ENCODE results near the gene NPHP4. TPM values are rescaled to one million over a fixed set of nuclear protein-coding genes. Genes with fewer than 3 reads are reported as not detected.

NPHP4 gene
- total and polyA plus RNA-seq, 4 donors = 1.7 to 5.6 (median 3.5) TPM

DNA sequence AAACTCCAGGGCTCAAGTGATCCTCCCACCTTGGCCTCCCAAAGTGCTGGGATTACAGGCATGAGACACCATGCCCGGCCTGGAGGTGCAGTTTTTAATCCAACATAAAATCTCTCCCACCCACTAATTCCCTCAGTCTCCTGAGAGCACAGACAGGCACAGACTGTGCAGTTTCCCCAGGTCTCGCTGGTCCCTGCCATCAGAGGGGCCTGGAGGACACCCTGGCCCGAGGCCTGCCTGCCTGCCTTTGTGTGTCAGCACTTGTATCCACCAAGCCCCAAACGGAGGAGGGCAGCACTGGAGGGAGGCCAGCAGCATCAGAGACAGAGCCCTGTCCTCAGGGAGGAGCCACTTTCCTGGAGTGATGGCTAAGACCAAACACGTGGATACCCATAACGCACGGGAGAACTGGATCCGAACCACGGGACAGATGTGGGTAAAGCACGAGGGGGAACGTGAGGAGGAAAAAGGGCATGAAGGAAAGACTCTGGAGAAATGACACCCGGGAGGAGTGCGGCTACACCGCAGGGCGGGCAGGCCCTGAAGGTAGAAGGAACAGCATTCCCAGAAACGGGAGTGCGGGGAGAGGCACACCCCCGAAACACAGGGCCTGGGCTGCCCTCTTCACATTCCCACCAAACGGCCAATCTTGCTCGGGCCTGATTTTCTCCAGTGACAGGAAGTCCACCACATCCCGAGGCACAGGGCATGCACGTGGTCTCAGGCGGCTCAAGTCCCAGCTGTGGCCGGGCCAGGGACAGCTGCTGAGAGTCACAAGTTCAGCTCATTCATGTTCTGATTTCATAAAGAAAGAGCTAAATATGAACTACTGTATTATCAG lies 29.7 kb downstream of the NPHP4 start:
- Histone ChIP-seq H3K4me1 (ENCODE audit: control insufficient read depth in 4 of 4, insufficient read depth in 4 of 4, low read length in 3 of 4) (no peaks in the 10 kb centered on the region), H3K9me3 (ENCODE audit: control insufficient read depth in 4 of 4, low read length in 3 of 4) (no peaks in the 10 kb centered on the region), H3K36me3 (ENCODE audit: control insufficient read depth in 4 of 4, insufficient read depth in 3 of 4, low read depth in 1 of 4, low read length in 3 of 4) (peaks cover 0 to 5% (median 2%) of the 10 kb centered on the region in 4 donors), H3K27ac (ENCODE audit: low read depth in 1 of 2, low read length in 2 of 2) (no peak overlapping the region), H3K27me3 (ENCODE audit: control insufficient read depth in 4 of 4, insufficient read depth in 4 of 4, low read length in 3 of 4) (no peaks in the 10 kb centered on the region), H3K4me3 (ENCODE audit: low read depth in 1 of 3, low read length in 3 of 3) (no peak overlapping the region), H3K9ac (ENCODE audit: low read depth in 1 of 2, low read length in 2 of 2) (no peak overlapping the region)
- WGBS = 94% methylated on average over 24 of the region's 24 CpGs
- TF ChIP-seq SP1 (IDR thresholded peaks at IDR 0.05) = no peak
- no peak for TF ChIP-seq MAX (IDR thresholded peaks at IDR 0.05)
- no peak for TF ChIP-seq TAF1 (conservative IDR thresholded peaks at IDR 0.05)
- no peak for TF ChIP-seq FOXA1 (IDR thresholded peaks at IDR 0.05)
- TF ChIP-seq, protein P1, sequence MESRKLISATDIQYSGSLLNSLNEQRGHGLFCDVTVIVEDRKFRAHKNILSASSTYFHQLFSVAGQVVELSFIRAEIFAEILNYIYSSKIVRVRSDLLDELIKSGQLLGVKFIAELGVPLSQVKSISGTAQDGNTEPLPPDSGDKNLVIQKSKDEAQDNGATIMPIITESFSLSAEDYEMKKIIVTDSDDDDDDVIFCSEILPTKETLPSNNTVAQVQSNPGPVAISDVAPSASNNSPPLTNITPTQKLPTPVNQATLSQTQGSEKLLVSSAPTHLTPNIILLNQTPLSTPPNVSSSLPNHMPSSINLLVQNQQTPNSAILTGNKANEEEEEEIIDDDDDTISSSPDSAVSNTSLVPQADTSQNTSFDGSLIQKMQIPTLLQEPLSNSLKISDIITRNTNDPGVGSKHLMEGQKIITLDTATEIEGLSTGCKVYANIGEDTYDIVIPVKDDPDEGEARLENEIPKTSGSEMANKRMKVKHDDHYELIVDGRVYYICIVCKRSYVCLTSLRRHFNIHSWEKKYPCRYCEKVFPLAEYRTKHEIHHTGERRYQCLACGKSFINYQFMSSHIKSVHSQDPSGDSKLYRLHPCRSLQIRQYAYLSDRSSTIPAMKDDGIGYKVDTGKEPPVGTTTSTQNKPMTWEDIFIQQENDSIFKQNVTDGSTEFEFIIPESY (IDR thresholded peaks at IDR 0.05) = no peak
- TF ChIP-seq EGR1 (IDR thresholded peaks at IDR 0.05; ENCODE audit: low read depth in 2 of 2) = no peak
- TF ChIP-seq RXRA (IDR thresholded peaks at IDR 0.05) = no peak
- no peak for TF ChIP-seq NR2F2 (IDR thresholded peaks at IDR 0.05)
- no peak for TF ChIP-seq FOXA2 (IDR thresholded peaks at IDR 0.05)
- no peak for TF ChIP-seq REST (IDR thresholded peaks at IDR 0.05)
- DNase-seq (ENCODE audit: low spot score) = no peak

DNA sequence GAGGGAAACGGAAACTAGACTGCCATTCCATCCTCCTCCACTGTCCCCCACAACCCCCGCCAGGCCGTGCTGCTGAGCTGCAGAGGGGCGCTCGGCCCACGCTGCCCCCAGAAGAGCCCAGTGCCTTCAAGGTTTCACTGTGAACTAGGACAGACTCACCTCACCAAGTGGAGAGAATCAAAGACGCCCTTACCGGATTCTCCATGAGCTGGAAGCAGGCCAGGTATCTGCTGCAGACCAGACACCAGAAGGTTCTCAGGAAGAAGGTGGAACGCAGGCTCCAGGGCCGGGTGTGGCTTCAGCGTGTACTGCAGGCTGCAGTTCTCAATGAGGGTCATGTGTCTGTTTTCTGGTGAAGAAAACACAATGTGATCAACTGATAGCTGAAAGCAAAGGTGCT lies 30.6 kb downstream of the NPHP4 start:
- DNase-seq (ENCODE audit: low spot score) = no peak
- H3K27me3 ChIP-seq (ENCODE audit: control insufficient read depth in 4 of 4, insufficient read depth in 4 of 4, low read length in 3 of 4) = no peaks in the 10 kb centered on the region
- H3K4me3 ChIP-seq (ENCODE audit: low read depth in 1 of 3, low read length in 3 of 3) = no peak overlapping the region
- no peaks in the 10 kb centered on the region for H3K4me1 ChIP-seq (ENCODE audit: control insufficient read depth in 4 of 4, insufficient read depth in 4 of 4, low read length in 3 of 4)
- H3K9ac ChIP-seq (ENCODE audit: low read depth in 1 of 2, low read length in 2 of 2) = no peak overlapping the region
- WGBS = 96% methylated on average over 11 of the region's 11 CpGs
- H3K36me3 ChIP-seq (ENCODE audit: control insufficient read depth in 4 of 4, insufficient read depth in 3 of 4, low read depth in 1 of 4, low read length in 3 of 4) = peaks cover 0 to 8% (median 2%) of the 10 kb centered on the region in 4 donors
- H3K9me3 ChIP-seq (ENCODE audit: control insufficient read depth in 4 of 4, low read length in 3 of 4) = no peaks in the 10 kb centered on the region
- no peak overlapping the region for H3K27ac ChIP-seq (ENCODE audit: low read depth in 1 of 2, low read length in 2 of 2)
- TF ChIP-seq SP1 (IDR thresholded peaks at IDR 0.05) (no peak), YY1 (IDR thresholded peaks at IDR 0.05) (no peak), EGR1 (IDR thresholded peaks at IDR 0.05; ENCODE audit: low read depth in 2 of 2) (no peak), REST (IDR thresholded peaks at IDR 0.05) (no peak), CTCF (IDR thresholded peaks at IDR 0.05; ENCODE audit: low read depth, low read length, missing input control) (no peak), RXRA (IDR thresholded peaks at IDR 0.05) (no peak), FOXA2 (IDR thresholded peaks at IDR 0.05) (no peak), HNF4G (IDR thresholded peaks at IDR 0.05) (no peak), NR2F2 (IDR thresholded peaks at IDR 0.05) (no peak)
- TF ChIP-seq, protein P2, sequence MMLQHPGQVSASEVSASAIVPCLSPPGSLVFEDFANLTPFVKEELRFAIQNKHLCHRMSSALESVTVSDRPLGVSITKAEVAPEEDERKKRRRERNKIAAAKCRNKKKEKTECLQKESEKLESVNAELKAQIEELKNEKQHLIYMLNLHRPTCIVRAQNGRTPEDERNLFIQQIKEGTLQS (IDR thresholded peaks at IDR 0.05) = no peak
- TF ChIP-seq, protein P1 (IDR thresholded peaks at IDR 0.05) = no peak

Measured in liver (tissue), 9 donors.